Keratinocyte (primary cell): ENCODE measurements around the gene PRKCH. TPM values are rescaled to one million over a fixed set of nuclear protein-coding genes. Genes with fewer than 3 reads are reported as not detected.

Source experiments
- DNase-seq: peaks from one replicate; pipeline ENCODE4 v3.0.0-alpha.2; 2011; ENCODE audit warnings: low read depth, missing footprints, low spot score
- FAIRE-seq: peaks from 2 replicates; lab custom pipeline; 2011; peaks lifted over from hg19 to GRCh38; lab: Jason Lieb, UNC
- H2AFZ ChIP-seq: 2 replicates; pipeline ENCODE4 v1.6.0; 2012; ENCODE audit warnings: low read length, control low read depth, inconsistent platforms; ENCODE audit not compliant: control insufficient read depth
- H3K27ac ChIP-seq: 2 replicates; pipeline ENCODE4 v1.5.1; 2011; ENCODE audit warnings: low read length; ENCODE audit not compliant: control insufficient read depth, insufficient read depth
- H3K27me3 ChIP-seq: 3 replicates; pipeline ENCODE4 v1.6.0; 2011; ENCODE audit warnings: low read length; ENCODE audit not compliant: control insufficient read depth, insufficient read depth; ENCODE audit errors: extremely low read depth
- H3K36me3 ChIP-seq, 2 experiments: 2 replicates in 1 of 2; 3 replicates in 1 of 2; pipeline ENCODE4 v1.5.1; 2011; ENCODE audit warnings: low read length in 2 of 2, mild to moderate bottlenecking in 1 of 2; ENCODE audit not compliant: control insufficient read depth in 2 of 2, insufficient read depth in 2 of 2; ENCODE audit errors: extremely low read depth in 1 of 2
- H3K4me1 ChIP-seq: 3 replicates; pipeline ENCODE4 v1.5.1; 2011; ENCODE audit warnings: low read length; ENCODE audit not compliant: control insufficient read depth, insufficient read depth; ENCODE audit errors: extremely low read depth
- H3K4me2 ChIP-seq: 3 replicates; pipeline ENCODE4 v1.6.0; 2011; ENCODE audit warnings: low read depth, low read length; ENCODE audit not compliant: control insufficient read depth, insufficient read depth; ENCODE audit errors: extremely low read depth
- H3K4me3 ChIP-seq, 3 experiments: fragments of 200-600 bp in 1 of 3; sonication (generic) in 1 of 3; 2 replicates in 2 of 3; 3 replicates in 1 of 3; pipeline ENCODE4 v1.5.1; 2011 to 2016; ENCODE audit warnings: low read length in 3 of 3, mild to moderate bottlenecking in 3 of 3, control low read depth in 2 of 3, inconsistent platforms in 1 of 3, low read depth in 1 of 3, mixed read lengths in 1 of 3, mixed run types in 1 of 3, moderate library complexity in 1 of 3; ENCODE audit not compliant: control insufficient read depth in 2 of 3, insufficient read depth in 2 of 3; ENCODE audit errors: extremely low read depth in 1 of 3
- H3K79me2 ChIP-seq: 2 replicates; pipeline ENCODE4 v1.6.0; 2012; ENCODE audit warnings: low read length; ENCODE audit not compliant: control insufficient read depth, insufficient read depth
- H3K9ac ChIP-seq: 3 replicates; pipeline ENCODE4 v1.6.0; 2011; ENCODE audit warnings: low read length; ENCODE audit not compliant: control insufficient read depth, insufficient read depth; ENCODE audit errors: extremely low read depth
- H3K9me1 ChIP-seq: 3 replicates; pipeline ENCODE4 v1.6.0; 2011; ENCODE audit warnings: low read length; ENCODE audit not compliant: control insufficient read depth, insufficient read depth; ENCODE audit errors: extremely low read depth
- H3K9me3 ChIP-seq: 2 replicates; pipeline ENCODE4 v1.5.1; 2012; ENCODE audit warnings: low read depth, low read length; ENCODE audit not compliant: control insufficient read depth
- H4K20me1 ChIP-seq: 3 replicates; pipeline ENCODE4 v1.6.0; 2011; ENCODE audit warnings: low read length; ENCODE audit not compliant: control insufficient read depth, insufficient read depth; ENCODE audit errors: extremely low read depth
- CTCF ChIP-seq, 3 experiments: IDR thresholded peaks in 1 of 3; conservative IDR thresholded peaks in 1 of 3; optimal IDR thresholded peaks in 1 of 3; 2 replicates in 2 of 3; 3 replicates in 1 of 3; pipeline versions ENCODE3 to v1.5.1; 2011; ENCODE audit warnings: low read length in 3 of 3, mild to moderate bottlenecking in 3 of 3, moderate library complexity in 2 of 3, control low read depth in 1 of 3, inconsistent platforms in 1 of 3; ENCODE audit not compliant: insufficient read depth in 2 of 3; ENCODE audit errors: extremely low read depth in 1 of 3
- EZH2 ChIP-seq: IDR thresholded peaks from one replicate; pipeline ENCODE4 v1.6.1; 2012; ENCODE audit warnings: inconsistent platforms, mild to moderate bottlenecking, low read length, moderate library complexity
- dilution Hi-C: fragments of 300-500 bp; cut with MboI; formaldehyde crosslinking; loops from one replicate; pipeline ENCODE4 v1.7.0; 2020; ENCODE audit warnings: low sequenced_read_pairs; ENCODE audit not compliant: extremely low pct_ligation_motif_present
- polyA plus RNA-seq, 5 experiments: library from polyadenylated mRNA; depleted of rRNA in 3 of 5; stranded (reverse) in 3 of 5; stranded (forward) in 1 of 5; unstranded in 1 of 5; fragments of >200 nt; gene quantifications; 1 replicate in 1 of 5; 2 replicates in 3 of 5; 3 replicates in 1 of 5; pipeline versions ENCODE4 v1.2.1 to v1.2.3, GENCODE V29; 2011 to 2012; ENCODE audit warnings: missing spikeins in 2 of 5, low read depth in 1 of 5, low replicate concordance in 1 of 5

Gene PRKCH
- polyA plus RNA-seq, 1 donor (not counting 4 experiments of a cell fraction or from before 2014, with no cell fraction given) = 13.7 TPM

GRCh38 chr14:61396694-61397093 is 75.3 kb downstream of the PRKCH start:
- no peak for DNase-seq
- Histone ChIP-seq H3K79me2 (no peaks in the 10 kb centered on the region), H4K20me1 (no peaks in the 10 kb centered on the region), H3K9ac (no peak overlapping the region), H3K36me3 (no peaks in the 10 kb centered on the region), H2AFZ (no peak overlapping the region), H3K27ac (no peak overlapping the region), H3K4me1 (peaks cover 3% of the 10 kb centered on the region), H3K4me3 (no peak overlapping the region), H3K9me1 (no peaks in the 10 kb centered on the region), H3K27me3 (no peaks in the 10 kb centered on the region), H3K4me2 (no peak overlapping the region), H3K9me3 (no peaks in the 10 kb centered on the region)
- TF ChIP-seq EZH2 (no peak), CTCF (optimal IDR thresholded peaks at IDR 0.05 in 1 of 3, IDR thresholded peaks at IDR 0.05 in 1 of 3, conservative IDR thresholded peaks at IDR 0.05 in 1 of 3; ENCODE audit: extremely low read depth in 1 of 3, insufficient read depth in 2 of 3, low read length in 3 of 3) (no peak)
- FAIRE-seq = no peak
- dilution Hi-C loops = no loop called here

- DNase-seq = no peak
- dilution Hi-C loops = no loop called here
- Histone ChIP-seq H3K4me2 (no peak overlapping the region), H3K9me3 (no peaks in the 10 kb centered on the region), H3K79me2 (no peaks in the 10 kb centered on the region), H2AFZ (no peak overlapping the region), H3K4me1 (peaks cover 3% of the 10 kb centered on the region), H4K20me1 (no peaks in the 10 kb centered on the region), H3K27me3 (no peaks in the 10 kb centered on the region), H3K27ac (no peak overlapping the region), H3K9me1 (no peaks in the 10 kb centered on the region), H3K9ac (no peak overlapping the region), H3K4me3 (no peak overlapping the region), H3K36me3 (no peaks in the 10 kb centered on the region)
- no peak for FAIRE-seq
- TF ChIP-seq EZH2 (no peak), CTCF (optimal IDR thresholded peaks at IDR 0.05 in 1 of 3, IDR thresholded peaks at IDR 0.05 in 1 of 3, conservative IDR thresholded peaks at IDR 0.05 in 1 of 3; ENCODE audit: extremely low read depth in 1 of 3, insufficient read depth in 2 of 3, low read length in 3 of 3) (no peak)
Observed at GRCh38 chr14:61397615-61398014, 76.2 kb downstream of the PRKCH start.
